NB4 (cell line): ENCODE results near the gene GOSR1.

Experiments used
- MAX ChIP-seq: IDR thresholded peaks from 2 replicates; pipeline ENCODE4 v1.6.1; 2011; ENCODE audit warnings: low read depth, low read length
- POLR2A ChIP-seq: IDR thresholded peaks from 2 replicates; pipeline ENCODE4 v1.6.1; 2011; ENCODE audit warnings: mild to moderate bottlenecking; ENCODE audit not compliant: insufficient read length; ENCODE audit errors: extremely low read depth
- TF ChIP-seq, protein P1 (sequence below): IDR thresholded peaks from one replicate; pipeline ENCODE4 v1.5.1; 2012; ENCODE audit warnings: low read depth, low read length

- TF ChIP-seq, protein P1, sequence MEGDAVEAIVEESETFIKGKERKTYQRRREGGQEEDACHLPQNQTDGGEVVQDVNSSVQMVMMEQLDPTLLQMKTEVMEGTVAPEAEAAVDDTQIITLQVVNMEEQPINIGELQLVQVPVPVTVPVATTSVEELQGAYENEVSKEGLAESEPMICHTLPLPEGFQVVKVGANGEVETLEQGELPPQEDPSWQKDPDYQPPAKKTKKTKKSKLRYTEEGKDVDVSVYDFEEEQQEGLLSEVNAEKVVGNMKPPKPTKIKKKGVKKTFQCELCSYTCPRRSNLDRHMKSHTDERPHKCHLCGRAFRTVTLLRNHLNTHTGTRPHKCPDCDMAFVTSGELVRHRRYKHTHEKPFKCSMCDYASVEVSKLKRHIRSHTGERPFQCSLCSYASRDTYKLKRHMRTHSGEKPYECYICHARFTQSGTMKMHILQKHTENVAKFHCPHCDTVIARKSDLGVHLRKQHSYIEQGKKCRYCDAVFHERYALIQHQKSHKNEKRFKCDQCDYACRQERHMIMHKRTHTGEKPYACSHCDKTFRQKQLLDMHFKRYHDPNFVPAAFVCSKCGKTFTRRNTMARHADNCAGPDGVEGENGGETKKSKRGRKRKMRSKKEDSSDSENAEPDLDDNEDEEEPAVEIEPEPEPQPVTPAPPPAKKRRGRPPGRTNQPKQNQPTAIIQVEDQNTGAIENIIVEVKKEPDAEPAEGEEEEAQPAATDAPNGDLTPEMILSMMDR: no peak
- TF ChIP-seq POLR2A (no peak), MAX (no peak)
These were observed 64.6 kb downstream of the GOSR1 start for GRCh38 chr17:30541802-30542201.
